Fibroblast of lung (primary cell): ENCODE results near the gene SMR3A. TPM values are rescaled to one million over a fixed set of nuclear protein-coding genes. Genes with fewer than 3 reads are reported as not detected.

Experiments used
- DNase-seq, 2 donors: peaks; one replicate each; pipeline versions ENCODE4 v3.0.0 to v3.0.0-alpha.2; 2010; ENCODE audit warnings: low read depth in 2 of 2
- H2AFZ ChIP-seq: 2 replicates; pipeline ENCODE4 v1.5.1; 2012; ENCODE audit warnings: low read length, control low read depth, inconsistent platforms
- H3K27ac ChIP-seq: 2 replicates; pipeline ENCODE4 v1.5.1; 2011; ENCODE audit warnings: low read length, control low read depth; ENCODE audit not compliant: insufficient read depth
- H3K27me3 ChIP-seq: 2 replicates; pipeline ENCODE4 v1.5.1; 2011; ENCODE audit warnings: mild to moderate bottlenecking, low read length; ENCODE audit not compliant: control insufficient read depth, insufficient read depth
- H3K36me3 ChIP-seq: 2 replicates; pipeline ENCODE4 v1.5.1; 2011; ENCODE audit warnings: low read length; ENCODE audit not compliant: control insufficient read depth, insufficient read depth
- H3K4me1 ChIP-seq: 2 replicates; pipeline ENCODE4 v1.5.1; 2011; ENCODE audit warnings: low read length; ENCODE audit not compliant: control insufficient read depth, insufficient read depth; ENCODE audit errors: extremely low read depth
- H3K4me2 ChIP-seq: 2 replicates; pipeline ENCODE4 v1.5.1; 2011; ENCODE audit warnings: low read length, control low read depth; ENCODE audit not compliant: insufficient read depth; ENCODE audit errors: extremely low read depth
- H3K4me3 ChIP-seq, 4 experiments: fragments of 200-600 bp in 1 of 4; sonication (generic) in 1 of 4; replicated peaks in 1 of 4; 2 replicates each; pipeline ENCODE4 v1.5.1; 2011 to 2016; ENCODE audit warnings: low read length in 4 of 4, low read depth in 3 of 4, mild to moderate bottlenecking in 3 of 4, control low read depth in 2 of 4, inconsistent platforms in 1 of 4, mixed read lengths in 1 of 4; ENCODE audit not compliant: insufficient read depth in 1 of 4; ENCODE audit errors: control extremely low read depth in 1 of 4
- H3K79me2 ChIP-seq: 2 replicates; pipeline ENCODE4 v1.5.1; 2012; ENCODE audit warnings: mild to moderate bottlenecking, low read length, inconsistent platforms; ENCODE audit not compliant: control insufficient read depth, insufficient read depth
- H3K9ac ChIP-seq: 2 replicates; pipeline ENCODE4 v1.5.1; 2011; ENCODE audit warnings: mild to moderate bottlenecking, low read length, control low read depth; ENCODE audit not compliant: insufficient read depth
- H3K9me3 ChIP-seq: 2 replicates; pipeline ENCODE4 v1.5.1; 2012; ENCODE audit warnings: low read depth, low read length; ENCODE audit not compliant: control insufficient read depth, insufficient read depth
- H4K20me1 ChIP-seq: 2 replicates; pipeline ENCODE4 v1.5.1; 2011; ENCODE audit warnings: low read length; ENCODE audit not compliant: control insufficient read depth, insufficient read depth; ENCODE audit errors: extremely low read depth
- CTCF ChIP-seq, 2 donors: IDR thresholded peaks in 1 of 2; conservative IDR thresholded peaks in 1 of 2; 1 replicate in 1 of 2; 2 replicates in 1 of 2; pipeline ENCODE4 v1.5.1; 2011 to 2012; ENCODE audit warnings: low read length in 2 of 2, control low read depth in 1 of 2, inconsistent platforms in 1 of 2, low read depth in 1 of 2, mild to moderate bottlenecking in 1 of 2
- EZH2 ChIP-seq: IDR thresholded peaks from 2 replicates; pipeline ENCODE4 v1.5.1; 2012; ENCODE audit warnings: low read length, control low read depth, mild to moderate bottlenecking; ENCODE audit errors: missing control alignments
- polyA plus RNA-seq, 2 donors: library from polyadenylated mRNA; depleted of rRNA in 1 of 2; stranded (reverse) in 1 of 2; unstranded in 1 of 2; fragments of >200 nt; gene quantifications; 2 replicates each; pipeline ENCODE4 v1.2.1, GENCODE V29; 2011 to 2012; ENCODE audit warnings: missing spikeins in 1 of 2
- total RNA-seq: library from RNA; depleted of rRNA; stranded (reverse); fragments of >200 nt; gene quantifications from 2 replicates; pipeline ENCODE4 v1.2.1, GENCODE V29; 2014

The SMR3A gene
- total and polyA plus RNA-seq, 2 donors (not counting 1 experiment from before 2014, with no cell fraction given), result not detected

GRCh38 chr4:70364002-70364401 lies 3.4 kb downstream of the SMR3A start:
- Histone ChIP-seq H2AFZ (no peak overlapping the region), H3K4me1 (no peaks in the 10 kb centered on the region), H3K9me3 (no peaks in the 10 kb centered on the region), H3K79me2 (no peaks in the 10 kb centered on the region), H3K36me3 (no peaks in the 10 kb centered on the region), H3K4me2 (no peak overlapping the region), H3K27ac (no peak overlapping the region), H3K9ac (no peak overlapping the region), H3K4me3 (no peak overlapping the region), H3K27me3 (no peaks in the 10 kb centered on the region), H4K20me1 (no peaks in the 10 kb centered on the region)
- TF ChIP-seq EZH2, result no peak
- TF ChIP-seq CTCF (conservative IDR thresholded peaks at IDR 0.05 in 1 of 2, IDR thresholded peaks at IDR 0.05 in 1 of 2; ENCODE audit: low read depth in 1 of 2, low read length in 2 of 2), result no peak
- no peak for DNase-seq

DNA sequence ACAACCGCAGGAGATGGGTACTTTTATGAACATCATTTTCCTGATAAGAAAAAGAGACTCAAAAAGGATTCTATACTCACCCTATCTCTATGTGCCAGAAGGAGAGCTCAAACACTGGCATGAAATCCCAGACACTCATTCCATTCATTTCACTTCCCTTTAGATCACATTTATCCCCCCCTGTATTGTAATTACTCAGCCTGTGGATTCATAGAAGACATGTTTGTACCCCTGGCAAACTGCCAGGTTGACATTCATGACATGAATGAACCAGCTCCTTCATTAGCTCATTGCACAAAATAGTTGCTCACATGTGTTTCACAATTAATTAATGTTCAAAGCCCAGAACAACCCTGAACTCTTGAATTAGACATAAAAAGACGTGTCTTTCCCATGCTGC lies 4.9 kb downstream of the SMR3A start:
- Histone ChIP-seq H4K20me1 (no peaks in the 10 kb centered on the region), H3K9me3 (no peaks in the 10 kb centered on the region), H3K79me2 (no peaks in the 10 kb centered on the region), H3K27ac (no peak overlapping the region), H2AFZ (no peak overlapping the region), H3K36me3 (no peaks in the 10 kb centered on the region), H3K4me3 (no peak overlapping the region), H3K27me3 (no peaks in the 10 kb centered on the region), H3K4me1 (no peaks in the 10 kb centered on the region), H3K9ac (no peak overlapping the region), H3K4me2 (no peak overlapping the region)
- TF ChIP-seq EZH2 (no peak), CTCF (conservative IDR thresholded peaks at IDR 0.05 in 1 of 2, IDR thresholded peaks at IDR 0.05 in 1 of 2; ENCODE audit: low read depth in 1 of 2, low read length in 2 of 2) (no peak)
- DNase-seq, result no peak

DNA sequence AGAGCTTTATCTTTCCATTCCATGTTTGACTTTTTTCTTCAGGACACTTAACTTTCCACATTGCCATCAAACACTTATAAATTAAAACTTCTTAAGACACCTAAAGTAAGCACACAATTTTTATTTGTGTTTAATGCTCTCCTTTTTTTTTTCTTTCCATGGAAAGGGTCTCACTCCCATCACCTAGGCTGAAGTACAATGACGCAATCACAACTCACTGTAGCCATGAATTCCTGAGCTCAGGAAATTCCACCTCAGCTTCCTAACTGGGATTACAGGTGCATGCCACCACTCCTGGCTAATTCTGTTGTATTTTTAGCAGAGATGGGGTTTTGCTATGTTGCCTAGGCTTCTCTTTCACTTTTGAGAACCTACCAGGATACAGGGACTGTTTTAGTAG lies 7.3 kb downstream of the SMR3A start:
- no peak for DNase-seq

More for the DNA sequence above, 7.3 kb downstream of the SMR3A start:
- no peaks in the 10 kb centered on the region for H3K79me2 ChIP-seq
- H3K27me3 ChIP-seq, result no peaks in the 10 kb centered on the region
- TF ChIP-seq EZH2 (no peak), CTCF (conservative IDR thresholded peaks at IDR 0.05 in 1 of 2, IDR thresholded peaks at IDR 0.05 in 1 of 2; ENCODE audit: low read depth in 1 of 2, low read length in 2 of 2) (no peak)
- no peak overlapping the region for H3K27ac ChIP-seq
- H2AFZ ChIP-seq, result no peak overlapping the region
- H4K20me1 ChIP-seq, result no peaks in the 10 kb centered on the region
- no peaks in the 10 kb centered on the region for H3K4me1 ChIP-seq
- H3K9ac ChIP-seq, result no peak overlapping the region
- no peak overlapping the region for H3K4me2 ChIP-seq
- H3K36me3 ChIP-seq, result no peaks in the 10 kb centered on the region
- H3K4me3 ChIP-seq, result no peak overlapping the region
- no peaks in the 10 kb centered on the region for H3K9me3 ChIP-seq
